Loucy (cell line): ENCODE results near the gene HMSD.

ENCODE experiments used
- H2AFZ ChIP-seq: fragments of 200-600 bp; sonication (generic); 2 replicates; pipeline ENCODE4 v1.6.0; 2016; ENCODE audit warnings: antibody characterized with exemption, mild to moderate bottlenecking, low read length, moderate library complexity
- H3F3A ChIP-seq: fragments of 200-600 bp; 2 replicates; pipeline ENCODE4 v1.6.0; 2016; ENCODE audit warnings: antibody characterized with exemption, low read depth, mild to moderate bottlenecking
- H3K27me3 ChIP-seq: fragments of 200-600 bp; sonication (generic); 2 replicates; pipeline ENCODE4 v1.6.1; 2014; ENCODE audit warnings: low read length, mild to moderate bottlenecking; ENCODE audit not compliant: insufficient read depth, poor library complexity, severe bottlenecking
- H3K36me3 ChIP-seq: fragments of 200-600 bp; sonication (generic); 2 replicates; pipeline ENCODE4 v1.6.1; 2016; ENCODE audit warnings: low read length; ENCODE audit not compliant: insufficient read depth
- H3K4me1 ChIP-seq: fragments of 200-600 bp; sonication (generic); 2 replicates; pipeline ENCODE4 v1.5.1; 2014; ENCODE audit warnings: low read length, mild to moderate bottlenecking; ENCODE audit not compliant: insufficient read depth, poor library complexity, severe bottlenecking
- H3K4me2 ChIP-seq: fragments of 200-600 bp; sonication (generic); 2 replicates; pipeline ENCODE4 v1.6.0; 2014; ENCODE audit warnings: antibody characterized with exemption, low read length, low read depth, mild to moderate bottlenecking; ENCODE audit not compliant: poor library complexity, severe bottlenecking
- H3K4me3 ChIP-seq: fragments of 200-600 bp; sonication (generic); 2 replicates; pipeline ENCODE4 v1.5.1; 2014; ENCODE audit warnings: low read length, mild to moderate bottlenecking, mixed read lengths; ENCODE audit not compliant: poor library complexity, severe bottlenecking
- H3K79me2 ChIP-seq: fragments of 200-600 bp; sonication (generic); 2 replicates; pipeline ENCODE4 v1.6.1; 2014; ENCODE audit warnings: low read length; ENCODE audit not compliant: insufficient read depth
- H3K9ac ChIP-seq: fragments of 200-600 bp; sonication (generic); 2 replicates; pipeline ENCODE4 v1.6.0; 2014; ENCODE audit warnings: mild to moderate bottlenecking, low read depth, low read length, moderate library complexity; ENCODE audit not compliant: poor library complexity, severe bottlenecking
- H3K9me2 ChIP-seq: fragments of 200-600 bp; sonication (generic); replicated peaks from 2 replicates; pipeline ENCODE4 v1.6.1; 2016; ENCODE audit warnings: low read depth, low read length, mixed read lengths
- H3K9me3 ChIP-seq: fragments of 200-600 bp; sonication (generic); 2 replicates; pipeline ENCODE4 v1.6.1; 2014; ENCODE audit warnings: mild to moderate bottlenecking, antibody characterized with exemption, low read length, low read depth; ENCODE audit not compliant: insufficient read depth
- H4K20me1 ChIP-seq: fragments of 200-600 bp; sonication (generic); 2 replicates; pipeline ENCODE4 v1.6.0; 2014; ENCODE audit warnings: antibody characterized with exemption, low read length, mild to moderate bottlenecking; ENCODE audit not compliant: insufficient read depth, poor library complexity, severe bottlenecking
- EZH2phosphoT487 ChIP-seq: fragments of 200-600 bp; IDR thresholded peaks from 2 replicates; pipeline ENCODE4 v1.6.1; 2018; ENCODE audit warnings: antibody characterized with exemption, mild to moderate bottlenecking, moderate library complexity, borderline replicate concordance
- TF ChIP-seq, protein P1 (sequence below): fragments of 200-600 bp; sonication (generic); conservative IDR thresholded peaks from 2 replicates; pipeline ENCODE4 v1.5.1; 2014; ENCODE audit warnings: mild to moderate bottlenecking, antibody characterized with exemption, low read length

Gene HMSD

GRCh38 chr18:63964908-63965307 lies 15.8 kb downstream of the HMSD start:
- Histone ChIP-seq H3K36me3 (no peaks in the 10 kb centered on the region), H3K27me3 (peaks cover 25% of the 10 kb centered on the region), H3K79me2 (no peaks in the 10 kb centered on the region), H3K4me2 (no peak overlapping the region), H3K9ac (no peak overlapping the region), H2AFZ (no peak overlapping the region), H3K4me3 (no peak overlapping the region), H3F3A (no peaks in the 10 kb centered on the region), H3K4me1 (no peaks in the 10 kb centered on the region), H3K9me3 (no peaks in the 10 kb centered on the region), H4K20me1 (no peaks in the 10 kb centered on the region), H3K9me2 (no peaks in the 10 kb centered on the region)
- TF ChIP-seq, protein P1, sequence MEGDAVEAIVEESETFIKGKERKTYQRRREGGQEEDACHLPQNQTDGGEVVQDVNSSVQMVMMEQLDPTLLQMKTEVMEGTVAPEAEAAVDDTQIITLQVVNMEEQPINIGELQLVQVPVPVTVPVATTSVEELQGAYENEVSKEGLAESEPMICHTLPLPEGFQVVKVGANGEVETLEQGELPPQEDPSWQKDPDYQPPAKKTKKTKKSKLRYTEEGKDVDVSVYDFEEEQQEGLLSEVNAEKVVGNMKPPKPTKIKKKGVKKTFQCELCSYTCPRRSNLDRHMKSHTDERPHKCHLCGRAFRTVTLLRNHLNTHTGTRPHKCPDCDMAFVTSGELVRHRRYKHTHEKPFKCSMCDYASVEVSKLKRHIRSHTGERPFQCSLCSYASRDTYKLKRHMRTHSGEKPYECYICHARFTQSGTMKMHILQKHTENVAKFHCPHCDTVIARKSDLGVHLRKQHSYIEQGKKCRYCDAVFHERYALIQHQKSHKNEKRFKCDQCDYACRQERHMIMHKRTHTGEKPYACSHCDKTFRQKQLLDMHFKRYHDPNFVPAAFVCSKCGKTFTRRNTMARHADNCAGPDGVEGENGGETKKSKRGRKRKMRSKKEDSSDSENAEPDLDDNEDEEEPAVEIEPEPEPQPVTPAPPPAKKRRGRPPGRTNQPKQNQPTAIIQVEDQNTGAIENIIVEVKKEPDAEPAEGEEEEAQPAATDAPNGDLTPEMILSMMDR = no peak
- no peak for TF ChIP-seq EZH2phosphoT487

GRCh38 chr18:63965716-63966330 lies 16.7 kb downstream of the HMSD start:
- H3K9me2 ChIP-seq = no peaks in the 10 kb centered on the region
- no peaks in the 10 kb centered on the region for H3F3A ChIP-seq
- no peak overlapping the region for H3K4me2 ChIP-seq
- H3K4me1 ChIP-seq = peaks cover 7% of the 10 kb centered on the region
- no peaks in the 10 kb centered on the region for H3K36me3 ChIP-seq
- H3K4me3 ChIP-seq = no peak overlapping the region
- H2AFZ ChIP-seq = no peak overlapping the region
- no peaks in the 10 kb centered on the region for H3K79me2 ChIP-seq
- no peak for TF ChIP-seq EZH2phosphoT487
- TF ChIP-seq, protein P1 = no peak
- H4K20me1 ChIP-seq = no peaks in the 10 kb centered on the region
- H3K9ac ChIP-seq = no peak overlapping the region
- H3K9me3 ChIP-seq = no peaks in the 10 kb centered on the region
- H3K27me3 ChIP-seq = peaks cover 24% of the 10 kb centered on the region

DNA sequence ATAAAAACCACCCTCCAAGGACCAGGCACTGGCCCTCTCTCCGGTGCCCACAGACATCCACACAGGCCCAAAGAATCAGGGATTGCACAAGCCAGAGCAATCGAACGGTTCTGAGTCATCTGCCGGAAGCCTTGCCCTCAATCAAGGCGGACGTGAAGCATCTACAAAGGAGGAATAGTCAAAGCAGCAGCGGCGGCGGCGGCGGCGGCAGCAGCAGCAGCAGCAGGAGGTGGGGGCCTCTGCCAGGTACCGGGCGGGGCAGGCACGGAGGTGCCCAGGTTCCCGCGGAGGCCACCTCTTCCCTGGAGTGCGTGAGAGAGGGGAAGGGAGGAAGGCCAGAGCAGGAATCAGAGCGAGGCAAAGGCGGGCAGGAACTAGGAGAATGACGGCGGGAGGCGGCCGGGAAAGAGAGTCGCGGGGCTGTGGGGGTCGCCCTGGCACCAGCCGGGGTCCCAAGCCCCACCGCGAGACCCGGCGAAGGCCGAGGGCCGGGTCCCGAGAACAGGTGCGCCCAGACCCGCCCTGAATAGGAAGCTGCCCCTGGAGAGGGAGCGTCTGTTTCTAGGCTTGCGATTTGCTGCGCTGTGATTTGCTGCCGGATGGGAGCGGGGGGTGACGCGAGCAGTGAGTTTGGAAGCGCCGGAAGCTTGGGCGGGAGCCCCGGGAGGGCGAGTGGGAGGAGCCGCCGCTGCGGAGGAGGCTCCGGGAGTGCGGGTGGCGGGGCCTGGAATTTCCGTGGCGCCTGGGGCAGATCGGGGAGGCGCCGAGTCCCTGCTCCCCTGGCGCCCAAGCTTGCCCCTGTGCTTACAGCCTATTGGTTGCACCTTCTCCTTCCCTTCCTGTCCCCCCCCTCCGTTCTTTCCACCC lies 21.1 kb downstream of the HMSD start, which contains the start of gene SERPINB8:
SERPINB8 (plus strand) TSS at position 140 of the 867 bp plus-strand sequence. CDS start 8,228 bp downstream, outside the sequence.
- Histone ChIP-seq H3K79me2 (no peaks in the 10 kb centered on the region), H4K20me1 (no peaks in the 10 kb centered on the region), H3K27me3 (peaks cover 24% of the 10 kb centered on the region), H3K9me3 (no peaks in the 10 kb centered on the region), H2AFZ (peak within 1 kb of the TSS; percentile 98), H3K9ac (peak within 1 kb of the TSS; percentile 70), H3F3A (no peaks in the 10 kb centered on the region), H3K4me1 (peaks cover 9% of the 10 kb centered on the region), H3K4me3 (peak within 1 kb of the TSS; percentile 85), H3K4me2 (peak within 1 kb of the TSS; percentile 92), H3K9me2 (no peaks in the 10 kb centered on the region), H3K36me3 (no peaks in the 10 kb centered on the region)
- TF ChIP-seq EZH2phosphoT487 = no peak
- TF ChIP-seq, protein P1 = no peak
